ENCODE measurements around the gene PARD6A.

The PARD6A gene

DNA sequence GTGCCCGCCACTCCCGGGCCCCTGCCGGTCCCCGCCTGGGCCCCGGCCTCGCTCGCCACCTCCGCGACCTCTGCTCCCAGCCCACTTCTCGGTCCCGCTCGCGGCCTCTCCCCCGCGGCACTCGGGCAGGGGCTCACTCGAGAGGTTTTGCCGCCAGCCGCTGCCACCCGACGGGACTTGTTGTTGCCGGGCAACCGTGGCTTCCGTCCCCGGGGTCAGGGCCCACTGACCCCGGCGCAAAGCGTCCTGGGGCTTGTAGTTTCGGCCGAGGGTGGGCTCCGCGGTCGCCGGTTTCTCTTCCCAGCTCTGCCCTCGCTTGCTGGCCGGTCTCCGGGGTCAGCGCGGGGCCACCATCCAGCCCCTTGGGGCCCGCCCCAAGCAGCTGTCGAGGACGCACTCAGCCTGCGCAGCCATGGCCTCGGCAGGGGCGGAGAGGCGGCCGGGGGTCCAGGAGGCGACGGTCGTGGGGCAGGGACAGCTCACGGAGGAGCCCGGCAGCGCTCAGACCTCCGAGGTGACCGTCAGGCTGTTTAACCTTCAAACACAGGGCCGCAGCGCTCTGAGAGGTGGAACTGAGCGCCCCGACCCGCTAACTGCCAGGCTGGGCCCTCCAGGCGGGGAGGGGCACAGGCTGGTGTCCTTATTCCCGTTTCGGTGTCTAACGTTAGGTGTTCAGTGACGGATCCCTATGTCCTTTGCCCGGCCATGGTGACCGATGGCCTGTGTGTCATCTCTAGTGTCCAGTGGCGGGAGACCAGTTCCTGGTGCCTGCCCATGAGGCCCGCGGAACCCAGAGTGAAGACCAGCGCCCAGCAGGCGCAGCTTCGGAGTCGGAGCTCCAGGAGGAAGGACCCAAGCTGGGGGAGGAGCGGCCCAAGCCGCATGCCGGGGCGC lies 6.0 kb downstream of the PARD6A start, which contains the start of the genes C16orf86 and ENKD1:
TSS of gene C16orf86 (plus strand) at position 256 of the 894 bp plus-strand sequence. CDS start at position 413, 157 bp downstream.
TSS of gene ENKD1 (minus strand) at position 192 of the 894 bp plus-strand sequence. CDS start 308 bp downstream, outside the sequence.
- Histone ChIP-seq H3K9me3 (no peaks in the 10 kb centered on the region), H3K4me1 (peaks cover 23% of the 10 kb centered on the region), H3K27me3 (ENCODE audit: low read depth) (no peaks in the 10 kb centered on the region), H3K4me3 (peak within 1 kb of the TSS; percentile 73), H3K36me3 (replicated peaks) (peaks cover 6% of the 10 kb centered on the region; the same call in 1 of the 2 replicates)
- peak; percentile 89 to 91 for DNase-seq (ENCODE audit: low spot score in 2 of 2)
- in situ Hi-C loops (cut with MboI; ENCODE audit: low sequenced_read_pairs), result loop anchor here (5.0 kb wide), 1 partner anchor 260 kb away; no protein-coding TSS in a partner anchor

DNA sequence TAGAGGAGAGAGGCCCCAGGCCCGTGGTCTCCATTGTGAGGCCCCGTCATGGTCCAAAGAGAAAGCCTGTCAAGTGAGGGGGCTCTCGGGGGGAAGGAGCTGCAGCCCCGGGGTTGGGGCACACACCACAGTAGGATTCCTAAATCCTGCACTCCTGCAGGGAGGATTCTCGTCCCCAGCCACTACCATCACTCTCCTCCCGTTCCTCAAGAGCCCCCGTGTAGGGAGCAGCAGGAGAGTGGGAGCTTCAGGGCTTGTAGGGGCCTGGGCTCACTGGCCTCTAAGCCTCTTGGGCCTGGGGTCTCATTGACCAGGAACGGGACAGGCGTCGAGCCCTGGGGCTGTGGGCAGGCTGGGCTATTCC lies 6.7 kb downstream of the PARD6A start:
- DNase-seq (ENCODE audit: low spot score in 2 of 2), result no peak
- in situ Hi-C loops (cut with MboI; ENCODE audit: low sequenced_read_pairs), result loop anchor here (5.0 kb wide), 1 partner anchor 260 kb away; no protein-coding TSS in a partner anchor
- H3K36me3 ChIP-seq (replicated peaks), result peaks cover 6% of the 10 kb centered on the region; the same call in 1 of the 2 replicates
- H3K4me3 ChIP-seq, result peak overlapping the region; percentile 73
- H3K4me1 ChIP-seq, result peaks cover 23% of the 10 kb centered on the region
- no peaks in the 10 kb centered on the region for H3K9me3 ChIP-seq
- no peaks in the 10 kb centered on the region for H3K27me3 ChIP-seq (ENCODE audit: low read depth)

DNA sequence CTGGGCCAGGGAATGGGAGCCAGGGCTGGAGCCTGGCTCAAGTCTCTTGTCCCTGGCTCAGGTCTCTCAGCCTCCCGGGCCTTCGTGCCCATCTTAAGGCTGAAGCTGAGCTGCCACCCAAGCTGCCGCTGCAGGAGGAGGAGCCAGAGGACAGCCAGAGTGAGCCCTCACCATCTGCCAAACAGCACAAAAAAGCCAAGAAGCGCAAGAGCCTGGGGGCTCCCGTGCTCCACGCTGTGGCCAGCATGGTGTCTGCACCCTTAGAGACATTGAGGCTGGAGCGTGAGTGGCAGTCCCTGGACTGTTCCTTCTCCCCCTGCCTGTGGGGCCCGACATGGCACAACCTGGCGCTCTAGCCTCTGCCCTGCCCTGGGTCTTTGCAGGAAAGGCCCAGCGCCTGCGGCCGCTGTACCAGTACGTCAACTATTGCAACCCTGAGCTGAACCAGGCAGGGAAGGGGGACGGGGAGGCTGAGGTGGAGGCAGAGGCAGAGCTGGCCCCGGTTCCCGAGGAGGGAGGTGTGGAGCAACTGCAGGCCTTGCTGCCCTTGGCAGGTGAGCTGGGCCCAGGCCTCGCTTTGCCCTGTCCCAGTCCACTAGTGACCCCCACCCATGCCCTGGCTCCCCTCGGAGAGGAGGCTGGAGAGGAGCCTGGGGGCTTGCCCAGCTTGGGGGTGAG lies 7.2 kb downstream of the PARD6A start:
- in situ Hi-C loops (cut with MboI; ENCODE audit: low sequenced_read_pairs), result loop anchor here (5.0 kb wide), 1 partner anchor 259 kb away; no protein-coding TSS in a partner anchor
- Histone ChIP-seq H3K9me3 (no peaks in the 10 kb centered on the region), H3K4me3 (peak overlapping the region; percentile 73), H3K36me3 (replicated peaks) (peaks cover 5% of the 10 kb centered on the region; the same call in 1 of the 2 replicates), H3K4me1 (peaks cover 23% of the 10 kb centered on the region), H3K27me3 (ENCODE audit: low read depth) (no peaks in the 10 kb centered on the region)
- DNase-seq (ENCODE audit: low spot score in 2 of 2), result peak; percentile 91 to 94

DNA sequence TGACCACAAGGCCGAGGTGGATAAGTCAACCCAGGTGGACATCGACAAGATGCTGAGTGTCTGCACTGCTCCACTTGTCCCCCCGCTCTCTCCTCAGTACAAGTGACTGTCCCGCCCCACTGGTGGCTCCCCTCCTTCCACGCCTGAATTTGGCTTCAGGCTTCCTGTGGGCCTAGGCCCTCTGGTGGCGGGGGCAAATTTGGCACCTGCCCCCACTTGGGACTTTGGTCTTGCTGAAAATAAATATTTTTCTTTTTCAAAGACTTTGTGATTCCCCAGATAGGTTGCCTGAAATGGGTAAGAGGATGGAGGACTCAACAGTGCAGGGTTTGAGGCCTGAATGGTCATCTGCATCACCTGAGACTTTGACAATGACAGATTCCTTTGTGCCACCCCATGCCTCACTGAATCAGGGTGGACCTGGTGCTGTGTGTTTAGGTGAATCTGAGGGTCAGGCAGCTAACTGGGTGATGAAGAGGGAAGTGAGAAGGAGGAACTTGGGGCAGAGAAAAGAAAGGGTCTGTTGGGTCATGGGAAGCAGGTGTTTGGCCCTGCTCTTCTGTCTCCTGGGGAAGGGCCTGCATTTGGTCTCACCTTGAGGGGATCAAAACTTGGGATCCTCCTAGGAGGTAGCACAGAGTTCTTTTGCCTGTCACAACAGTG lies 7.9 kb downstream of the PARD6A start:
- in situ Hi-C loops (cut with MboI; ENCODE audit: low sequenced_read_pairs), result loop anchor here (5.0 kb wide), 1 partner anchor 259 kb away; no protein-coding TSS in a partner anchor
- Histone ChIP-seq H3K27me3 (ENCODE audit: low read depth) (no peaks in the 10 kb centered on the region), H3K9me3 (no peaks in the 10 kb centered on the region), H3K36me3 (replicated peaks) (no peaks in the 10 kb centered on the region; the same call in 1 of the 2 replicates), H3K4me1 (peaks cover 23% of the 10 kb centered on the region), H3K4me3 (no peak overlapping the region)
- no peak for DNase-seq (ENCODE audit: low spot score in 2 of 2)

DNA sequence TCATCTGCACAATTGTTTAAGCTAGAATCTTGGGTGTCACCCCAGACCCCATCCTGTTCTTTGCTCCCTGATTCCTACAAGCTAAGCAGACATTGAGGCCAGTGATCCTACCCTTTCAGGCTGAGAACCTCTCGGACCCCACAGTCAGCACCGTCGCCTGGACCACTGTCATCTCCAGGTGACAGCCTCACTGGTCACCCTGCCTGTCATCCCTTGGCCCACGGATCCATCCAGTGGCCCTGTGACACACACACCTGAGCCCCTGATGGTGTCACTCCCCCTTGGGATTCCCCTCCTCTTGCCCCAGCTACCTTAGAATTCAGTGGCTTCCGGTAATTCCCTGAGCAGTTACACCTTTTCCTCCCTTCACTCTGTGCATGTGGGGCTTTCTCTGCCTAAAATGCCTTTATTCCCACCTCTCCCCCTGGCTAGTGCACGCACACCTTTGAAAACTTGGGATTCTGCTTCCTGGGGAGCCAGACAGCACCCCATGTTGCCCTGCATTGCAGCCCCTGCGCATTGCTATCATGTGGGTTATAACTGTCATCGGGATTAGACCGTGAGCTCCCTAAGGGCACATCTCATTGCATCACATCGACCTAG lies 8.8 kb downstream of the PARD6A start:
- H3K4me1 ChIP-seq, result peaks cover 23% of the 10 kb centered on the region
- H3K36me3 ChIP-seq (replicated peaks), result no peaks in the 10 kb centered on the region; the same call in 1 of the 2 replicates
- no peaks in the 10 kb centered on the region for H3K9me3 ChIP-seq
- H3K4me3 ChIP-seq, result no peak overlapping the region
- H3K27me3 ChIP-seq (ENCODE audit: low read depth), result no peaks in the 10 kb centered on the region
- in situ Hi-C loops (cut with MboI; ENCODE audit: low sequenced_read_pairs), result loop anchor here (5.0 to 10.0 kb wide), 2 partner anchors 258 to 375 kb away; no protein-coding TSS in a partner anchor
- no peak for DNase-seq (ENCODE audit: low spot score in 2 of 2)

DNA sequence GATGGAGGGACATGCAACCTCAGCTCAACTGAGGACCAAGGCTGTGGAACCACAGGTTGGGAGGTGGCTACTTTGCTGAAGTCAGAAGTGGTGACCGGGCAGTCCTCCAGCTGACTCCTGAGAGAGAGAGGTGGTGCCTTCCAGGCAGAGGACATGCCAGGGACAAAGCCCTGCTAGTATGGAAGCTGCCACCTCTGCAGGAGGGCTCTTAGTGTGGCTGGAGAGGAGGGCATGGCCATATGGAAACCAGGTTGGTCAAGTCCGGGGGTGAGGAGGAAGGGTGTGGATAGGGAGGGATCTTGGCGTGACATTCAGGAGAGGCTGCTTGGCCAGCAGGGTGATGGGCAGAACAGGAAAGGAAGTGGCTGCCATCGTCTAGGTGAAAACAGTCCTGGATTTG lies 11.5 kb downstream of the PARD6A start:
- Histone ChIP-seq H3K9me3 (no peaks in the 10 kb centered on the region), H3K36me3 (replicated peaks) (no peaks in the 10 kb centered on the region), H3K4me1 (peaks cover 10% of the 10 kb centered on the region), H3K27me3 (ENCODE audit: low read depth) (no peaks in the 10 kb centered on the region), H3K4me3 (no peak overlapping the region)
- DNase-seq (ENCODE audit: low spot score in 2 of 2), result no peak
- in situ Hi-C loops (cut with MboI; ENCODE audit: low sequenced_read_pairs), result loop anchor here (10.0 kb wide), 1 partner anchor 372 kb away; no protein-coding TSS in a partner anchor

DNA sequence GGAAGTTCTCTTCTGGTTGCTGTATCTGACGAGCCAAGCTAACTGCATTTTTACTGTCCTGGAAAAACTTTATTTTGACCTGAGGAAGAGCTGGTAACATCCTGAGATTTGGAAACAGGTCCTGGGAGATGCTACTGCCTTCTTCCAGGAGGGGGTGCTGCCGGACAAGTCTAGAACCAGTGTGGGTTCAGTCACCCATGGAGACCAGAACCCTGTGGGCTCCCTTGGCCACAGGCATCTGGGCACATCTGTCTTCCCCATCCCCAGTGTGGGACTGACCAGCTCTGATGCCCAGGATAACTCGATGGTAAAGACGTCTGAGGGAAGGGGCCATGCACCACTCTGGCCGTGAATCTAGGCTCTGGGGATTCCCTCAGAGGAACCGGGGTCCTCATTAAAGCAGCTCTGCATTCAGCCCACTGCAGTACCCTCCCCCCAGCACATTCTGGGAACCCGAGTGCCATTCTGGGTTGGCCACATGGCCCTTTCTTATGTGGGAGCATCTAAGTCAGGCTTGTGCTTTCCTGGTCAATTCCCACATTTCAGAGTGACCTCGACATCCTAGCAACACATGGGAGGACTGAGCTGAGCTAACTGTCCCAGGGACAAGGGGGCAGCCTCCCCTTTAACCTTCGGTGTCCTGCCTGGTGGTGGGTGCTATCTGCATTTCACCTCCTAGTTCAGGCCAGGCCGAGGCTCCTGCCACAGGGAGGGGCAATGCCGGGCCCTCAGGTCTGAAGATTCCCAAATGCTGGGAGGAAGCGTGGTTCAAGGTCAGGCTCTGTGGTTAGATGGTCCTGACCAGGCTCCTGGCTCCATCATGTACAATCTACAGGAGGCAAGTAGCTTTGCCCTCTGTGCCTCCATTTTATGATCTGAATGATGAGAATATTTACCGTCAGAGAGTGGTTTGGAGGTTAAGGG lies 12.2 kb downstream of the PARD6A start:
- H3K27me3 ChIP-seq (ENCODE audit: low read depth), result no peaks in the 10 kb centered on the region
- no peaks in the 10 kb centered on the region for H3K36me3 ChIP-seq (replicated peaks)
- H3K4me3 ChIP-seq, result no peak overlapping the region
- in situ Hi-C loops (cut with MboI; ENCODE audit: low sequenced_read_pairs), result loop anchor here (10.0 kb wide), 1 partner anchor 372 kb away; no protein-coding TSS in a partner anchor
- H3K4me1 ChIP-seq, result peaks cover 3% of the 10 kb centered on the region; the same call in 1 of the 2 replicates
- peak; percentile 36 to 85 for DNase-seq (ENCODE audit: low spot score in 2 of 2)
- no peaks in the 10 kb centered on the region for H3K9me3 ChIP-seq

DNA sequence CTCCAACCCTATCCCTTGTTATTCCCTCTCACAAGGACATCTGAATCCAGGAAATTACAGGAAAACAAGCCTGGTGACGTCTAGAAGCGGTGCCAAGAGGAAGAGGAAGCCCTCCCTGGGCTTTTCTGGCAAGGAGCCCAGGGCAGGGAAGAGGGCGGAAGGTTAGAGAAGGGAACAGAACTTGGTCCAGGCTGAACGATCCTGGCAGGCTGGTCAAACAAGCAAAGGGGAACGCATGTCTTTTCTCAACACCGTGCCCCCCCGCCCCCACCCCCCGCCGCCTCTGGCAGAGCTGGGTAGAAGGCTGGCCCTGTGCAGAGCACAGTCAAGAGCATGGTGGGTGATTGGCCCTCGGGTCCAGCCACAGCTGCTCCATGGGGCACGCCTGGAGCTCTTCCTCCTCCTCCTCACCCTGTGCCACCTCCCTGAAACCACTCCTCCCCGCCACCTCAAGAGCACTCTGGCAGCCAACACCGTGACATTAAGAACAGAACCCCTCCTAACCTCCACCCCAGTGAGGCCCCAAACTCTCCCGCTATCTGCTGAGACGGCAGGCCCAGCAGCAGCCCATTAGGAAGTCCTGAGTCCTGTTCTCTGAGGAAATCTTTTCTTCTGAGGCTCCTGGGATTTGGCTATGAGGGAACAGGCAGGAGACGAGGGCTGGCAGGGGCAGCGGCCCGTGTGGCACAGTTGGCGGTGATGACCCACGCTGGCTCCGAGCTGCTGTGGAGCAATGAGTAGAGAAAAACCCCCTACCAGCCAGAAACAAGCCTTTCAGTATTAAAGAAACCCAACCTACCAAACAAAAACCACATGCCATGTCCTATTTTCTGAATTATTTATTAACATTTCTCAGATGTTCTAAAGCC lies 13.2 kb downstream of the PARD6A start:
- in situ Hi-C loops (cut with MboI; ENCODE audit: low sequenced_read_pairs), result loop anchor here (10.0 kb wide), 1 partner anchor 371 kb away; no protein-coding TSS in a partner anchor

DNA sequence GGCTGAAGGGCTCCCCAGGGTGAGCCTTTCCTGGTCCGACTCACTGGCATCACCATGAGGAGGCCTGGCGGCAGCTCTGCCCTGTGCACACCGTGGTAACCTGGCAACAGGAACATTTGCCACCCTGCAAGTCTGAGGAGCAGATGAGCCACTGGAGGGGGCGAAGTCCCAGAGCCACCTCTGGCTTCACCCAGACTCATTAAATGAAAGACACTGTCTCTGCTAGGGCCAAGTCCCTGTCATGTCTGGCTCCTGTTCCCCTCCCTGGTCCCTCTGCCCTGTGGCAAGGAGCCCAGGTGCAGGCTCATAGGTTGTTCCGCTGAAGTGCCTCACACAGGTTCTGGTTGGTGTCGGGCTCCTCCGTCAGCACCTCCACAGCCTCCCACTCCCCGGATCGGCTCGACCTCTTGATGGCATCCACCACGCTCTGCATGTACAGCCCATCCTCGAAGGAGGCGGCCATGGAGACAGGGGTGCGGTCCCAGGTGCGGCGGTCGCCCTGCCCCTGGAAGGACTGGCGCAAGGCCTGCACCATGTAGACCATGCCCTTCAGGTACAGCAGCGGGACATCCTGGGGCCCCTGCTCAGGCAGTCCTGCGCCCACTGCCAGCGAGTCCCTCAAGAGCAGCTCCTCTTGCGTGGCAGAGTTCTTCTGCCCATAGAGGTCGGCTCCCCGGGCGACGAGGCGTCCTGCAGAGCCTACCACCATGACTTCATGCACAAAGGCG lies 14.3 kb downstream of the PARD6A start:
- no peak for DNase-seq (ENCODE audit: low spot score in 2 of 2)
- in situ Hi-C loops (cut with MboI; ENCODE audit: low sequenced_read_pairs), result loop anchor here (10.0 kb wide), 1 partner anchor 370 kb away; no protein-coding TSS in a partner anchor
- Histone ChIP-seq H3K27me3 (ENCODE audit: low read depth) (no peaks in the 10 kb centered on the region), H3K4me1 (no peaks in the 10 kb centered on the region), H3K36me3 (replicated peaks) (no peaks in the 10 kb centered on the region; the same call in 1 of the 2 replicates), H3K4me3 (no peak overlapping the region), H3K9me3 (no peaks in the 10 kb centered on the region)

More for the DNA sequence above, 13.2 kb downstream of the PARD6A start:
- no peaks in the 10 kb centered on the region for H3K36me3 ChIP-seq (replicated peaks)
- no peak for DNase-seq (ENCODE audit: low spot score in 2 of 2)
- no peaks in the 10 kb centered on the region for H3K9me3 ChIP-seq
- H3K4me3 ChIP-seq, result no peak overlapping the region
- no peaks in the 10 kb centered on the region for H3K27me3 ChIP-seq (ENCODE audit: low read depth)
- no peaks in the 10 kb centered on the region for H3K4me1 ChIP-seq

DNA sequence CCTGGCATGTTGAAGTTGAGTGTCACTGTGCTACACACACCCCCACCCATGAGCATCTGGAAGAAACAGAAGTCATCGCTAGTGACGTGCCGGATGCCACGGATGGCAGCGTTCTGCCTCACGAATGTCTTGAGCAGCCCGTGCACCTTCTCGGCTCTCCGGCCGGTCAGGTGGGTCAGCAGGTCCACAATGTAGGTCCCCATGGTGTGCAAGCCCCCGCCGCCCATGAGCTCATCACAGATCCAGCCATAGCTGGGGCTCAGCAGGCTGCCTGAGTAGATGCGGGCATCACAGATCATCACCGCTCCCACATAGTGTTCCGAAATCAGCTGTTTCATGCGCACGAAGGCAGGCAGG lies 14.8 kb downstream of the PARD6A start:
- Histone ChIP-seq H3K4me3 (no peak overlapping the region), H3K4me1 (no peaks in the 10 kb centered on the region), H3K27me3 (ENCODE audit: low read depth) (no peaks in the 10 kb centered on the region), H3K36me3 (replicated peaks) (no peaks in the 10 kb centered on the region; the same call in 1 of the 2 replicates), H3K9me3 (no peaks in the 10 kb centered on the region)
- DNase-seq (ENCODE audit: low spot score in 2 of 2), result no peak
- in situ Hi-C loops (cut with MboI; ENCODE audit: low sequenced_read_pairs), result loop anchor here (10.0 kb wide), 1 partner anchor 369 kb away; no protein-coding TSS in a partner anchor

DNA sequence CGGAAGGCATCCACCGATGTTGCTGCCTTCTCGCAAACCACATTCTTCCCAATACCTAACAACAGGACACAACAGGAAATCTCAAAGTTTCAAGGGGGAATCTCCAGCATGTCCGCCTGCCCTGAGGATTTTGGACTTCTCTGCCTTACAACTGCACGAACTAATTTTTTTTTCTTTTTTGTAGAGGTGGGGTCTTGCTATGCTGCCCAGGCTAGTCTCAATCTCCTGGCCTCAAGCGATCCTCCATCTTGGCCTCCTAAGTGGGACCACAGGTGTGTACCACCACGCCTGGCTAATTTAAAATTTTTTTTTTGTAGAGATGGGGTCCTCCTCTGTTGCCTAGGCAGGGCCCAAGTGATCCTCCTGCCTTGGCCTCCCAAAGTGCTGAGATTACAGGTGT lies 15.2 kb downstream of the PARD6A start:
- Histone ChIP-seq H3K36me3 (replicated peaks) (no peaks in the 10 kb centered on the region; the same call in 1 of the 2 replicates), H3K27me3 (ENCODE audit: low read depth) (no peaks in the 10 kb centered on the region), H3K4me3 (no peak overlapping the region), H3K9me3 (no peaks in the 10 kb centered on the region), H3K4me1 (no peaks in the 10 kb centered on the region)
- no peak for DNase-seq (ENCODE audit: low spot score in 2 of 2)
- in situ Hi-C loops (cut with MboI; ENCODE audit: low sequenced_read_pairs), result loop anchor here (10.0 kb wide), 1 partner anchor 369 kb away; no protein-coding TSS in a partner anchor
